ENCODE data around the gene VOPP1. TPM values are rescaled to one million over a fixed set of nuclear protein-coding genes. Genes with fewer than 3 reads are reported as not detected.

VOPP1 gene
- total RNA-seq, 1 donor from 2014 or later = 47.8 TPM

DNA sequence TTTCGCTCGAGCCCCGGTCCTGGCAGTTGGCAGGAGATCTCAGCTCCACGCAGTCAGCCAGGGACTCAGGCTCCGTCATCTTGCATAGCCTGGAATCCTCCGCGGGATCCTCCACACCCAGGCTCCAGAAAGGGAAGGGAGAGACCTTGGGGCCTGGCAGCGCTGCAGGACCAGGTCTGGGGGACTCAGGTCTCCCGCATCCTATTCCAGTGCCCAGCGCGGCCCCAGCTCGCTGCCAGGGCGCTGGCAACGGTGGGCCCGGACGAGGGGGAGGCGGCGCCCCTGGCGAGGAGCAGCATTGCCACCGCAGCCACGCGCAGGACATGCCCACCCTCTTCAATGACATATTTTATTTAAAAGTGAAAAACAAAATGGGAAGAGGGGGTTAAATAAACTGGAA is 123.8 kb downstream of the VOPP1 start:
- no peaks in the 10 kb centered on the region for H3K9me3 Mint-ChIP-seq (ENCODE audit: low read depth)
- no peaks in the 10 kb centered on the region for H3K4me1 Mint-ChIP-seq (ENCODE audit: low read depth)
- H3K36me3 Mint-ChIP-seq (ENCODE audit: insufficient read depth) = no peaks in the 10 kb centered on the region
- no peak for DNase-seq (ENCODE audit: low spot score, unreplicated experiment)
- TF ChIP-seq, protein P1, sequence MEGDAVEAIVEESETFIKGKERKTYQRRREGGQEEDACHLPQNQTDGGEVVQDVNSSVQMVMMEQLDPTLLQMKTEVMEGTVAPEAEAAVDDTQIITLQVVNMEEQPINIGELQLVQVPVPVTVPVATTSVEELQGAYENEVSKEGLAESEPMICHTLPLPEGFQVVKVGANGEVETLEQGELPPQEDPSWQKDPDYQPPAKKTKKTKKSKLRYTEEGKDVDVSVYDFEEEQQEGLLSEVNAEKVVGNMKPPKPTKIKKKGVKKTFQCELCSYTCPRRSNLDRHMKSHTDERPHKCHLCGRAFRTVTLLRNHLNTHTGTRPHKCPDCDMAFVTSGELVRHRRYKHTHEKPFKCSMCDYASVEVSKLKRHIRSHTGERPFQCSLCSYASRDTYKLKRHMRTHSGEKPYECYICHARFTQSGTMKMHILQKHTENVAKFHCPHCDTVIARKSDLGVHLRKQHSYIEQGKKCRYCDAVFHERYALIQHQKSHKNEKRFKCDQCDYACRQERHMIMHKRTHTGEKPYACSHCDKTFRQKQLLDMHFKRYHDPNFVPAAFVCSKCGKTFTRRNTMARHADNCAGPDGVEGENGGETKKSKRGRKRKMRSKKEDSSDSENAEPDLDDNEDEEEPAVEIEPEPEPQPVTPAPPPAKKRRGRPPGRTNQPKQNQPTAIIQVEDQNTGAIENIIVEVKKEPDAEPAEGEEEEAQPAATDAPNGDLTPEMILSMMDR (IDR thresholded peaks at IDR 0.05; ENCODE audit: unreplicated experiment) = no peak
- no peaks in the 10 kb centered on the region for H3K27me3 Mint-ChIP-seq
- no peak overlapping the region for H3K27ac Mint-ChIP-seq
- H3K4me3 Mint-ChIP-seq (ENCODE audit: low read depth) = no peak overlapping the region

DNA sequence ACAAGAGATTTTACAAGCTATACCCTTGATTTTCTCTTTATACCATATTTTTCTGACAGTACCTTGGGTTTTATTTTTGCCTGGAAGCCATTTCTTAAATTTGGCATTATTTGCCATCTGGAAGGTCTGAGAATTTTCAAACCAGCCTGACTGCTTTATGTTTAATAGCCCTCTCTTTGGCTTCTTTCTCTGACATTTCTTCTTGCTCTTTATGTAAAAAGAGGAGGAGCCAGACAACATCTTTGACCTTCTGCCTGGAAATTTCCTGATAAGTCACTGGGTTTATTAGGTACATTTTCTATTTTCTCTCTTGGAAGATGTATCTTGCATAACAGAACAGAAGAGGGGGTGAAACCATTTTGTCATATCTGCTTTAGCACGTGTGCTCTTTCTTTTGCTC is 127.5 kb downstream of the VOPP1 start:
- H3K36me3 Mint-ChIP-seq (ENCODE audit: insufficient read depth) = no peaks in the 10 kb centered on the region
- no peaks in the 10 kb centered on the region for H3K9me3 Mint-ChIP-seq (ENCODE audit: low read depth)
- TF ChIP-seq, protein P1 (IDR thresholded peaks at IDR 0.05; ENCODE audit: unreplicated experiment) = no peak
- H3K4me1 Mint-ChIP-seq (ENCODE audit: low read depth) = no peaks in the 10 kb centered on the region
- no peaks in the 10 kb centered on the region for H3K27me3 Mint-ChIP-seq
- DNase-seq (ENCODE audit: low spot score, unreplicated experiment) = no peak
- no peak overlapping the region for H3K27ac Mint-ChIP-seq
- no peak overlapping the region for H3K4me3 Mint-ChIP-seq (ENCODE audit: low read depth)

DNA sequence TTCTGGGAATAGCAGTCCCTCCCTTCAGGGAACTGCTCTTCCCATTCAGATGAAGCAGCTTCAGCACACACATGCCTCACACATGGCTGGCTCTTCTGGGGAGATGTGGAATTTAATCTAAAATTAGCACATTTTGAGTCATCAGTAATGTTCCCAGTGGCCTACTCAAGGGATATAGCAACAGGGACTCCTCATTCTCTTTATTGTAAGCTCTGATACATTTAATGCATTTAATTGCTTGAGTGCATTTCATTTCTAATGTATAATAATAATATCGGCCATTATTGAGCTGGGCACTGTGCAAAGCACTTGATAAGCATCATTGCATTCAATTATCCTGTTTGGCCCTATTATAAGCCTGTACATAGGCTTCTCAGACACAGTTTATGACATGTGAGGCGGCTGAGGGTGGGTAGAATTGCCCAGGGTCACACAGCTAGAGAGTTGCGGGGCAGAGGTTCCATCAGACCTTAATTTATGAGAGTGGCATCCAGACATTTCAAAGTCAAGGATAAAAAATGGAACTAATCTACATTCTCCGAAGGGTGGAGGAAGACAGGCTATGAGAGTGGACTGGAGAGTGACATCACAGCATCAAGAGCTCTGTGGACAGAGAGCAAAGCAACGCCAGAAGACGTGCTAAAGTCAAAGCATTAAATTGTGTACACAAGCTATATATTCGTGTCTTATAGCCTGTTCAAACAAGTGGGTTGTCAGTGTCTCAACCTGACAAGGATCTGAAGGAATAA is 130.4 kb downstream of the VOPP1 start:
- H3K9me3 Mint-ChIP-seq (ENCODE audit: low read depth) = no peaks in the 10 kb centered on the region
- TF ChIP-seq, protein P1 (IDR thresholded peaks at IDR 0.05; ENCODE audit: unreplicated experiment) = no peak

DNA sequence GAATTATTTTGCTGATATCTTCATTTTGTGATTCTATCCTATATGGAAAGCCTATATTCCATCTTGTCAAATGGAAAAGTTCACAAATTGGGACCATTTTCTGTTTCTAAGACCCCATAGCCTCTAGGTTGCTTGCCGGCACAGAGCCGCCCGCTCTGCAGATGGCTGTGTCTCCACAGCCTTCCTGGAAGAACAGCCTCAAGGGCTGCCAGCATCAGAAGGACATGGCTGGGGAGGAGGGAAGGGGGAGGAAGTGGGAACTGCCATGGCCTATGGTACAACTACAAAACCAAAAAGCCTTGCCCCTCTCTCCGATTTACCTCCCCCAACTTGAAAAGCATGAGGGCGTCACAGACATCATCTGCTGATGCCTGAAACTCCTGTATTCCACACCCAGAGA is 131.3 kb downstream of the VOPP1 start:
- H3K9me3 Mint-ChIP-seq (ENCODE audit: low read depth) = no peaks in the 10 kb centered on the region
- H3K4me1 Mint-ChIP-seq (ENCODE audit: low read depth) = peaks cover 13% of the 10 kb centered on the region
- DNase-seq (ENCODE audit: low spot score, unreplicated experiment) = no peak
- TF ChIP-seq, protein P1 (IDR thresholded peaks at IDR 0.05; ENCODE audit: unreplicated experiment) = no peak
- H3K27me3 Mint-ChIP-seq = peaks cover 3% of the 10 kb centered on the region
- H3K36me3 Mint-ChIP-seq (ENCODE audit: insufficient read depth) = no peaks in the 10 kb centered on the region
- no peak overlapping the region for H3K4me3 Mint-ChIP-seq (ENCODE audit: low read depth)
- no peak overlapping the region for H3K27ac Mint-ChIP-seq

More for the DNA sequence above, 130.4 kb downstream of the VOPP1 start:
- no peak overlapping the region for H3K4me3 Mint-ChIP-seq (ENCODE audit: low read depth)
- H3K36me3 Mint-ChIP-seq (ENCODE audit: insufficient read depth) = no peaks in the 10 kb centered on the region
- DNase-seq (ENCODE audit: low spot score, unreplicated experiment) = no peak
- H3K4me1 Mint-ChIP-seq (ENCODE audit: low read depth) = peaks cover 13% of the 10 kb centered on the region
- peaks cover 3% of the 10 kb centered on the region for H3K27me3 Mint-ChIP-seq
- H3K27ac Mint-ChIP-seq = no peak overlapping the region

DNA sequence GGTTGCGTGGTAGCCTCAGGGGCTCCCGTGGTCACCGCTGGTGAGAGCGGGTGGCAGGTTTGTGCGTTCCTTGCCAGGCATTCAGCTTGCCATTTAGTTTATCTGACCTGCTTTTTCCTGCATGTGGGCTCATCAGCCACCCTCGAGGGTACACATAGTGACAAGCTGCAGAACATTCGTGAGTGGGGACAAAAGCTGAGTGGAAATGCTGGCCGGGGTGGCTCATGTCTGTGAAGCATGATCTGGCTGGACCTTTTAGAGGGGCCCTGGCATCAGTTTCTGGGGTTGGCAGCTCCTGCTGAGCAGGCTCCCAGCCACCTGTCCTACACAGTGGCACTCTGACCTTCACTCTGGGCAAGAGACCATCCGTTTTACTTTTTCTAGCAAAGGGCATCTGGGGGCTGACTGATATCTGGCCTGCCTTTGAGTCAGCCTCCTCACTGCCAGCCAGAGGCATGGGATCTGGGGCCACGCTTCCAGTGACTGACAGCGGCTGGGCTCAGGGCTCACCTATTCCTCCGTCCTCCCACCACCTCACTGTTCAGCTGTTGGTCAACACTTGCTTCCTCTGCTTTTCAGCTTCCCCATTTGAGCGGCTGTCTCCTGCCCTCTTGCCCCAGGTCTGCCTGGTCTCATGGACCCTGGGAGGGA is 132.1 kb downstream of the VOPP1 start:
- Mint-ChIP-seq H3K4me3 (ENCODE audit: low read depth) (no peak overlapping the region), H3K36me3 (ENCODE audit: insufficient read depth) (no peaks in the 10 kb centered on the region), H3K27ac (peak overlapping the region; percentile 12), H3K9me3 (ENCODE audit: low read depth) (no peaks in the 10 kb centered on the region), H3K4me1 (ENCODE audit: low read depth) (peaks cover 13% of the 10 kb centered on the region), H3K27me3 (peaks cover 3% of the 10 kb centered on the region)
- TF ChIP-seq, protein P1 (IDR thresholded peaks at IDR 0.05; ENCODE audit: unreplicated experiment) = no peak
- DNase-seq (ENCODE audit: low spot score, unreplicated experiment) = no peak

All from progenitor cell of endocrine pancreas (in vitro differentiated cells).